ENCODE measurements around the gene OR4N5.
"Not testable (repeated sequence)": the region's sequence is repeated elsewhere in the genome, so short reads cannot be mapped to it uniquely, and the experiment has no call there.

The OR4N5 gene, protein sequence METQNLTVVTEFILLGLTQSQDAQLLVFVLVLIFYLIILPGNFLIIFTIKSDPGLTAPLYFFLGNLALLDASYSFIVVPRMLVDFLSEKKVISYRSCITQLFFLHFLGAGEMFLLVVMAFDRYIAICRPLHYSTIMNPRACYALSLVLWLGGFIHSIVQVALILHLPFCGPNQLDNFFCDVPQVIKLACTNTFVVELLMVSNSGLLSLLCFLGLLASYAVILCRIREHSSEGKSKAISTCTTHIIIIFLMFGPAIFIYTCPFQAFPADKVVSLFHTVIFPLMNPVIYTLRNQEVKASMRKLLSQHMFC

DNA sequence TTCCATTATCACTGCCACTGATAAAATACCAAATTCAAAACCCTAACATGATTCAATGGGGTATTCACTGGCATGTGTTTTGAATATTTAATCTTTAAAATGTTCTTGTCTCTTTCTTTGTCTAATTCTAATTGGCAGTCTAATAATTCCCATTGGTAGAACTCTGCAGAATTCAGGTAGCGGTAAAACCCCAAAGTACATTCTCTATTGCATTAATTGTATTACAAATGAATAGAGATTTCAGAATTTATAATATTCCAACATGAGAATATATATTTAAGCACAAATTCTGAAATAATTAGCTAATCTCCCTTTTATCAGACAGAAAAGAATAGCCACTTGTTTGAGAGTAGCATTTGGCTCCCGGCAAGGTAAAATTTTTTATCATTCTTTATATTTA lies at the start of gene OR4N5:
OR4N5 (plus strand) TSS at position 301 of the 400 bp plus-strand sequence. CDS start 4,916 bp downstream, outside the sequence.
- no peak for DNase-seq (ENCODE audit: low read depth in 2 of 2)

- no peak for DNase-seq (ENCODE audit: low read depth in 2 of 2)
Measured at GRCh38 chr14:20092050-20092449, 46.6 kb upstream of the OR4N5 start.

- DNase-seq (ENCODE audit: low read depth in 2 of 2): no peak
Measured at GRCh38 chr14:20093442-20093841, 45.2 kb upstream of the OR4N5 start.

DNA sequence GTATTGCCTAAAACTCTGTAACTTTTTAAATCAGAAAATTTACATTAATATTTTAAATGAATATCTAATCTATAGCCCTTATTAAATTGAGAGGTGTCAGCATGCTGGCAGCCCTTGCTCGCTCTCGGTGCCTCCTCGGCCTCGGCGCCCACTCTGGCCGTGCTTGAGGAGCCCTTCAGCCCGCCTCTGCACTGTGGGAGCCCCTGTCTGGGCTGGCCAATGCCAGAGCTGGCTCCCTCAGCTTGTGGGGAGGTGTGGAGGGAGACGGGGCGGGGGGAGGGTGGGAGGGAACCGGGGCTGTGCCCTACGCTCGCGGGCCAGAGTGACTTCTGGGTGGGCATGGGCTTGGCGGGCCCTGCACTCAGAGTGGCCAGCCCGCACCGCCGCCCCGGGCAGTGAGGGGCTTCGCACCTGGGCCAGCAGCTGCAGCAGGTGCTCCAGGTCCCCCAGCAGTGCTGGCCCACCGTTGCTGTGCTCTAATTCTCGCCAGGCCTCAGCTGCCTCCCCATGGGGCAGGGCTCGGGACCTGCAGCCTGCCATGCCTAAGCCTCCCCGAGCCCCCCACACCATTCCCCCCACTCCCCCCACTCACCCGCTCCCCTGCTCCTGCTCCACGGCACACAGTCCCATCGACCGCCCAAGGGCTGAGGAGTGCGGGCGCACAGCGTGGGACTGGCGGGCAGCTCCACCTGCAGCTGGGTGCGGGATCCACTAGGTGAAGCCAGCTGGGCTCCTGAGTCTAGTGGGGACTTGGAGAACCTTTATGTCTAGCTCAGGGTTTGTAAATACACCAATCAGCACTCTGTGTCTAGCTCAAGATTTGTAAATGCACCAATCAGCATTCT lies 39.5 kb upstream of the OR4N5 start:
- DNase-seq (ENCODE audit: low read depth in 2 of 2): not testable (repeated sequence)

DNA sequence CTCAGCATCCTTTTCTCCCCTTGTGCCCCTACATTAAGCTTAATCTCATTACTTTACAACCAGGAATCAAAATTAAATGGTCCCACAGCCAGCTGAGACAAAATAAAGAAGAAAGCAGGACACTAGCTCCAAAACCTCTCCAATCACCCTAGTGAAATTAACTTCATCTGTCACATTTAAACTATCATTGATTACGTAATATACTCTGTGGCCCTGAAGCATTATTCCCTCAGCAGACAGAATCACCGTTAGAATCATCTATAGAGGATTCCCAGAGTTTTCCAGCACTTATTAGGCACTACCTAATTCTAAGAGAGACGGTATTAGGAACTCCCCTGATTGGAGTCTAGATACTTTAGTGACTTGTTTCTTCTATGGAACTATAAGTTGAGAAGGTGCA lies 28.2 kb upstream of the OR4N5 start, which contains the start of gene OR4K17:
OR4K17 (plus strand) TSS at position 302 of the 400 bp plus-strand sequence. CDS start 6,761 bp downstream, outside the sequence.
- DNase-seq (ENCODE audit: low read depth in 2 of 2): no peak

GRCh38 chr14:20112321-20112720 lies 26.3 kb upstream of the OR4N5 start:
- DNase-seq (ENCODE audit: low read depth in 2 of 2): no peak

DNA sequence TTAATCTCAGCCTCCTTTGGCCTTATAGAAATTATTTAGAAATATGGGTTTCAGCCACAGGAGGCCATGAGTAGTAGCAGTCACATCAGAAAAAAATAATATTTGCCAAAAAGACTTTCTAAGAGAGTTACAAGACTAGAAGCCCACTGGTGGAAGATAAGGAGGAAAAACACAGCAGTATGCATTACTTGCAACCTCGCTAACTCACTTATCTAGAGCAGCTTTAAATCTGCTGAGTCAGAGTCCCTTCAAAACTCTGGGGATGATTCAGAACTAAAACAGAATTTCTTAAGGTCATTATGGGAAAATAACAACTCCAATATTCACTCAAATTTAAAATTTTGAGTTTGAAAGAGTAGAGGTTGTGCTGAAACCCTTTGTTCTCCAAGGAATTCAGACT lies 21.9 kb upstream of the OR4N5 start:
- DNase-seq (ENCODE audit: low read depth in 2 of 2): no peak

GRCh38 chr14:20118795-20119194 lies 19.8 kb upstream of the OR4N5 start:
- DNase-seq (ENCODE audit: low read depth in 2 of 2): no peak

- DNase-seq (ENCODE audit: low read depth in 2 of 2): no peak
Measured at GRCh38 chr14:20143911-20144310, 5.3 kb downstream of the OR4N5 start.

GRCh38 chr14:20144820-20145219 lies 6.2 kb downstream of the OR4N5 start:
- DNase-seq (ENCODE audit: low read depth in 2 of 2): no peak

GRCh38 chr14:20164462-20164861 lies 25.8 kb downstream of the OR4N5 start:
- no peak for DNase-seq (ENCODE audit: low read depth in 2 of 2)

DNA sequence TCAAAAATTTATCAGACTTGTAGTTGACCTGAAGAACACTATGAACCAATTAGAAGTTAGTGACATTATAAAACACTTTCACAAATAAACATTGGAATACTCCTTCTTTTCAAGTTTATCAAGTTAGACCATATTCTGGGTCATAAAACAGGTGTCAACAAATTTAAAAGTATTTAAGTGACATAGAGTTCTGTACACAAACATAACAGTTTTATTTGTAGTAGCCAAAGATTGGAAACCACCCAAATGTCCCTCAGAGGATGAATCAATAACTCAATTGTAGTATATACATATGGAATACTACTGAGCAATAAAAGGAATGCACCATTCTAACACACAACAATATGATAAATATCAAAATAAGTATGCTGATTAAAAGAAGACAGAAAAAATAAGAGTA lies 28.5 kb downstream of the OR4N5 start:
- no peak for DNase-seq (ENCODE audit: low read depth in 2 of 2)

- DNase-seq (ENCODE audit: low read depth in 2 of 2): not testable (repeated sequence)
Measured at GRCh38 chr14:20169852-20170251, 31.2 kb downstream of the OR4N5 start.

DNA sequence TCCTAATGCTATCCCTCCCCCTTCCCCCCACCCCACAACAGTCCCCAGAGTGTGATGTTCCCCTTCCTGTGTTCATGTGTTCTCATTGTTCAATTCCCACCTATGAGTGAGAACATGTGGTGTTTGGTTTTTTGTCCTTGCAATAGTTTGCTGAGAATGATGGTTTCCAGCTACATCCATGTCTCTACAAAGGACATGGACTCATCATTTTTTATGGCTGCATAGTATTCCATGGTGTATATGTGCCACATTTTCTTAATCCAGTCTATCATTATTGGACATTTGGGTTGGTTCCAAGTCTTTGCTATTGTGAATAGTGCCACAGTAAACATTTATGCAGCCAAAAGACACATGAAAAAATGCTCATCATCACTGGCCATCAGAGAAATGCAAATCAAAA lies 35.6 kb downstream of the OR4N5 start:
- DNase-seq (ENCODE audit: low read depth in 2 of 2): not testable (repeated sequence)

- no peak for DNase-seq (ENCODE audit: low read depth in 2 of 2)
Measured at GRCh38 chr14:20176330-20176729, 37.7 kb downstream of the OR4N5 start.

DNA sequence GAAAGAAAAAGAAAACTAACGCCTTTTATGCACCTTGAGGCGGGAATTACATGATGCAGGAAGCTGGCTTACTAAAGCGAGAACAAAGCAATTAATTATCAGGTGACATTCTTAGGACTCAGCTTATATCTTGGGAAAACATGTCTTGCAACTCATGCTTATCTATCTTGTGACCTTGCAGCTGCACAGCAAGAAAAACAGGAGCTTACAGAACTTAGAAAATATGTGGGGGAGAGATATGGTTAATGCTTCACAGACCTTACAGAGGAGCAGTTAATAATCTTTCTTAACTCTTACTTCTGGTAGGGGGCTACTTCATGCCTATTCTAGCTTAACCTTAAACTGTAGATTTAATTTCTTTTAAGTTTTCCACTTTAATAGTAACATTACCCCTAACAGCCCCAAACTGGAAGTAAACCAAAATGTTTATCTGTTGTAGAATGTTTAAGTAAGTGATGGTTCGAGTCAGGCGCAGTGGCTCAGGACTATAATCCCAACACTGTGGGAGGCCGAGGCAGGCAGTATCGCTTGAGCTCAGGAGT lies 38.9 kb downstream of the OR4N5 start:
- DNase-seq (ENCODE audit: low read depth in 2 of 2): no peak

GRCh38 chr14:20179218-20179617 lies 40.6 kb downstream of the OR4N5 start:
- no peak for DNase-seq (ENCODE audit: low read depth in 2 of 2)

DNA sequence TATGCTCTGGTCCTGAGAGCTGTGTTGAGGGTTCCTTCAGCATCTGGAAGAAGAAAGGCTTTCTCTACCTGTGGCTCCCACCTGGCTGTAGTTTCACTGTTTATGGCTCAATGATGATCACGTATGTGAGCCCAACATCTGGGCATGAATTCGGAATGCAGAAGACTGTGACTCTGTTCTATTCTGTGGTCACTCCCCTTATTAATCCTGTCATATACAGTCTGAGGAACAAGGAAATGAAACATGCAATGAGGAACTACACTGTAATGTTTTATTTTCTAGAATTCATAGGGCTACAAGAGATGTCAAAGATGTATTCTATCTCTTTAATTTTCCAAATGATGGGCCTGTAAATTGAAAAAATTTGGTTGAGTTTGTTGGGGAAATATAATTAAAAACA lies 41.3 kb downstream of the OR4N5 start:
- DNase-seq (ENCODE audit: low read depth in 2 of 2): no peak

- DNase-seq (ENCODE audit: low read depth in 2 of 2): no peak
Measured at GRCh38 chr14:20180486-20180885, 41.9 kb downstream of the OR4N5 start.

GRCh38 chr14:20184181-20184580 lies 45.6 kb downstream of the OR4N5 start:
- DNase-seq (ENCODE audit: low read depth in 2 of 2): no peak

DNA sequence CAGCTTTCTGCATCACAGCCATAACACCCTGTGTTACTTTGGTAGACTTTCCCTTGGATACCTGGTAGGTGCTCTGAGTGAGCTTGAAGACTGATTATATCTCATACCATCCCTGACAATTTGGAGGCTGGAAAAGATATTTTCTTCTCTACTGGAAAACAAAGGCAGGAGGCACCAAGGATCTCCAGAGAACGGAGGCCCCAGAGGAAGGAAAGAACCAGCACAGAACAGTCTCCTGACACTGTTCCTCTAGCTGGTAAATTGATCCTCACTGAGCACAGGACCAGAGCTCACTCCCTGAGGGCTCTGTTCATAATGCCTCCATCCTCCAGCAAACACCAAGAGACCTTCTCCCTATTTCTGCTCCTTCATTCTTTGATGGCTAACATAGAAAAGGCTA lies 52.0 kb downstream of the OR4N5 start, which contains the start of gene OR11G2:
OR11G2 (plus strand) TSS at position 301 of the 400 bp plus-strand sequence. CDS start 6,542 bp downstream, outside the sequence.
- no peak for DNase-seq (ENCODE audit: low read depth in 2 of 2)

DNA sequence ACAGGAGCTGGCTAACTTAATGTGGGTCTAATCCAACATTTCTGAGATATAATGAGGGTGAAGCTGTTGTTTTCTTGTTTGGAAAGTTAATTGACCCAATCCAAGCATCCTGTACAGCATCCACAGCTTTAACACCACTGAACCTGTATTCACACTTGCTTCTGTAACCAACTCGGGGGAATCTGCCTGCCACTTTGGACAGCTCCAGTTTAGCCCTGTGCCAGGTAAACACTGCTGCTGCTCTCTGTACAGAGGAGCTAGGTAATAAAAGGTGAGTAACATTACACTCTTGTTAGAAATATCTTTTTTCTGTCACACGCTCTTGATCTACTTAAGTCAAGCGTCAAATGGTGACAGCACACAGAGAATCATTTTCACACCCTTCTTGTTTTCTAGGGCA lies 52.8 kb downstream of the OR4N5 start:
- DNase-seq (ENCODE audit: low read depth in 2 of 2): no peak
